H9 (cell line): ENCODE measurements around the gene SPN. TPM values are rescaled to one million over a fixed set of nuclear protein-coding genes. Genes with fewer than 3 reads are reported as not detected.
A peak's percentile ranks its signal among the peaks of the same experiment; 100 is the strongest.

Experiments used
- DNase-seq: peaks from one replicate; pipeline ENCODE4 v3.0.0-alpha.2; 2017
- H2AFZ ChIP-seq: one replicate; pipeline ENCODE4 v1.6.1; 2013; ENCODE audit warnings: mild to moderate bottlenecking, low read length, control low read depth, moderate library complexity
- H2AK5ac ChIP-seq: 2 replicates; pipeline ENCODE4 v1.6.1; 2013; ENCODE audit warnings: low read length, control low read depth, mixed read lengths; ENCODE audit not compliant: insufficient read length
- H2BK120ac ChIP-seq: one replicate; pipeline ENCODE4 v1.6.1; 2013; ENCODE audit warnings: low read depth, mild to moderate bottlenecking, low read length, control low read depth, inconsistent platforms; ENCODE audit not compliant: poor library complexity, severe bottlenecking
- H2BK12ac ChIP-seq: 2 replicates; pipeline ENCODE4 v1.6.1; 2013; ENCODE audit warnings: low read length, control low read depth, mixed read lengths, low read depth; ENCODE audit not compliant: insufficient read length
- H2BK15ac ChIP-seq: 2 replicates; pipeline ENCODE4 v1.6.1; 2013; ENCODE audit warnings: low read depth, low read length, control low read depth
- H2BK20ac ChIP-seq: one replicate; pipeline ENCODE4 v1.6.1; 2013; ENCODE audit warnings: low read depth, mild to moderate bottlenecking, low read length, control low read depth, inconsistent platforms; ENCODE audit not compliant: poor library complexity, severe bottlenecking
- H2BK5ac ChIP-seq: 2 replicates; pipeline ENCODE4 v1.6.1; 2013; ENCODE audit warnings: low read length, control low read depth, mixed read lengths; ENCODE audit not compliant: insufficient read length
- H3K14ac ChIP-seq: 2 replicates; pipeline ENCODE4 v1.6.1; 2013; ENCODE audit warnings: low read length, control low read depth; ENCODE audit not compliant: insufficient read depth
- H3K18ac ChIP-seq: 2 replicates; pipeline ENCODE4 v1.6.1; 2013; ENCODE audit warnings: low read depth, mild to moderate bottlenecking, mixed read lengths, low read length, control low read depth; ENCODE audit not compliant: insufficient read length
- H3K23ac ChIP-seq: 2 replicates; pipeline ENCODE4 v1.6.1; 2013; ENCODE audit warnings: low read length, control low read depth, mixed read lengths, low read depth; ENCODE audit not compliant: insufficient read length
- H3K23me2 ChIP-seq: 2 replicates; pipeline ENCODE4 v1.6.1; 2013; ENCODE audit warnings: low read depth, mild to moderate bottlenecking, mixed read lengths, low read length, control low read depth; ENCODE audit not compliant: insufficient read length, poor library complexity, severe bottlenecking
- H3K27ac ChIP-seq: 2 replicates; pipeline ENCODE4 v1.5.1; 2013; ENCODE audit warnings: low read length, control low read depth, mixed read lengths, low read depth; ENCODE audit not compliant: insufficient read length
- H3K27me3 ChIP-seq: 2 replicates; pipeline ENCODE4 v1.6.1; 2013; ENCODE audit warnings: low read length, control low read depth, inconsistent platforms; ENCODE audit not compliant: insufficient read depth
- H3K4ac ChIP-seq: 2 replicates; pipeline ENCODE4 v1.6.1; 2013; ENCODE audit warnings: low read depth, mild to moderate bottlenecking, control low read depth, inconsistent platforms, low read length, moderate library complexity
- H3K4me1 ChIP-seq: 2 replicates; pipeline ENCODE4 v1.6.1; 2013; ENCODE audit warnings: low read length, control low read depth, inconsistent platforms; ENCODE audit not compliant: insufficient read depth
- H3K4me2 ChIP-seq: 2 replicates; pipeline ENCODE4 v1.6.1; 2013; ENCODE audit warnings: low read length, control low read depth, mixed read lengths; ENCODE audit not compliant: insufficient read length, insufficient read depth
- H3K56ac ChIP-seq: 2 replicates; pipeline ENCODE4 v1.6.1; 2013; ENCODE audit warnings: low read depth, mild to moderate bottlenecking, mixed read lengths, low read length, control low read depth; ENCODE audit not compliant: insufficient read length
- H3K79me1 ChIP-seq: 2 replicates; pipeline ENCODE4 v1.6.1; 2013; ENCODE audit warnings: low read depth, mild to moderate bottlenecking, moderate library complexity, low read length, control low read depth, inconsistent platforms; ENCODE audit not compliant: insufficient read depth, poor library complexity, severe bottlenecking
- H3K79me2 ChIP-seq: 2 replicates; pipeline ENCODE4 v1.6.1; 2013; ENCODE audit warnings: low read length, control low read depth, inconsistent platforms; ENCODE audit not compliant: insufficient read depth
- H3K9ac ChIP-seq: 2 replicates; pipeline ENCODE4 v1.6.1; 2013; ENCODE audit warnings: low read length, control low read depth, mixed read lengths; ENCODE audit not compliant: insufficient read length; ENCODE audit errors: extremely low read depth
- H3K9me3 ChIP-seq: one replicate; pipeline ENCODE4 v1.6.1; 2013; ENCODE audit warnings: low read depth, low read length, inconsistent platforms; ENCODE audit not compliant: control insufficient read depth
- H3T11ph ChIP-seq: one replicate; pipeline ENCODE4 v1.6.1; 2013; ENCODE audit warnings: mild to moderate bottlenecking, low read length, control low read depth, inconsistent platforms
- H4K20me1 ChIP-seq: one replicate; pipeline ENCODE4 v1.6.1; 2013; ENCODE audit not compliant: control insufficient read depth, insufficient read length, insufficient read depth
- H4K5ac ChIP-seq: 2 replicates; pipeline ENCODE4 v1.6.1; 2013; ENCODE audit warnings: low read depth, mild to moderate bottlenecking, mixed read lengths, low read length, control low read depth; ENCODE audit not compliant: insufficient read length
- H4K8ac ChIP-seq: replicated peaks from 2 replicates; pipeline ENCODE4 v1.6.1; 2013; ENCODE audit warnings: low read length, control low read depth, mixed read lengths, low read depth; ENCODE audit not compliant: insufficient read length
- H4K91ac ChIP-seq: 2 replicates; pipeline ENCODE4 v1.6.1; 2013; ENCODE audit warnings: low read depth, mild to moderate bottlenecking, moderate library complexity, mixed read lengths, low read length, control low read depth; ENCODE audit not compliant: insufficient read length
- H3K27ac Mint-ChIP-seq, 3 experiments: 2 replicates in 2 of 3; 3 replicates in 1 of 3; pipeline ENCODE4 v1.8.0; 2020 to 2021; ENCODE audit warnings: mixed read lengths in 3 of 3, mild to moderate bottlenecking in 1 of 3, moderate library complexity in 1 of 3
- H3K27me3 Mint-ChIP-seq: 2 replicates; pipeline ENCODE4 v1.8.0; 2021; ENCODE audit warnings: low read depth, mild to moderate bottlenecking, moderate library complexity, mixed read lengths
- H3K36me3 Mint-ChIP-seq, 3 experiments: 2 replicates in 2 of 3; 3 replicates in 1 of 3; pipeline ENCODE4 v1.8.0; 2020 to 2021; ENCODE audit warnings: low read depth in 3 of 3, mixed read lengths in 3 of 3; ENCODE audit not compliant: insufficient read depth in 1 of 3
- H3K4me1 Mint-ChIP-seq, 2 experiments: 2 replicates each; pipeline ENCODE4 v1.8.0; 2020; ENCODE audit warnings: mixed read lengths in 2 of 2
- H3K4me3 Mint-ChIP-seq, 2 experiments: 2 replicates in 1 of 2; 3 replicates in 1 of 2; pipeline ENCODE4 v1.8.0; 2020 to 2021; ENCODE audit warnings: mild to moderate bottlenecking in 2 of 2, mixed read lengths in 2 of 2, moderate library complexity in 1 of 2
- H3K9me3 Mint-ChIP-seq, 2 experiments: 2 replicates in 1 of 2; 3 replicates in 1 of 2; pipeline ENCODE4 v1.8.0; 2020; ENCODE audit warnings: mild to moderate bottlenecking in 2 of 2, mixed read lengths in 2 of 2, moderate library complexity in 1 of 2
- WGBS: extraction: QIAGEN DNeasy Blood & Tissue Kit; methylation state at CpG from one replicate; pipeline ENCODE4 v1.1.7; 2013; ENCODE audit warnings: missing lambda C conversion rate, low lambda C conversion rate, mixed read lengths; ENCODE audit not compliant: insufficient read length; ENCODE audit errors: extremely low coverage; 5-methylcytosine and 5-hydroxymethylcytosine counted together
- total RNA-seq: library from RNA; stranded (reverse); gene quantifications from 2 replicates; pipeline ENCODE4 v1.2.1, GENCODE V29; 2021
- TF ChIP-seq, protein P1 (sequence below): fragments of 200-600 bp; sonication (generic); conservative IDR thresholded peaks from 3 replicates; pipeline ENCODE4 v1.8.0; 2021; ENCODE audit warnings: antibody characterized with exemption, mild to moderate bottlenecking

The SPN gene
- total RNA-seq, 1 experiment from 2014 or later: 0.77 TPM

DNA sequence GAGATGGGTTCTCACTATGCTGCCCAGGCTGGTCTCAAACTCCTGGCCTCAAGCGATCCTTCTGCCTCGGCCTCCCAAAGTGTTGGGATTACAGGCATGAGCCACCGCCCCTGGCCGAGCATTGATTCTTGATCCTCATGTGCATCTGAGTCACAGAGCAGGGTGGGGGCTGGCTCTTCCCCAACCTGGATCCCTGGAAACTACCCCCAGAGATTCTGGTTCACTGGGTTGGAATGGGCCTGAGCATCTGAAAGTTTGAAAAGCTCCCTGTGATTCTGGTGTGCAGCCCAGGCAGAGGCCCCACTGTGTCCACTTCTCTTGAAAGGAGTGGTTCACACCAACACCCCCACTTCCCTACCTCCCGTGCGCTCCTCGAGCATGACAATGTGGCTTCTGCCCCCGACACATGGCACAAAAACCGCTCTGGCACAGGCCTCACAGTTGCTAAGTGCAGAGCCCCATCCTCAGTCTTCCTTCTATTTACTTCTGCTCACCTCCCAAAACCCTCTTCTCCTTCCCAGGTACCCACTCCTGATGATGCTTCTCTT is 20.6 kb downstream of the SPN start:
- TF ChIP-seq, protein P1, sequence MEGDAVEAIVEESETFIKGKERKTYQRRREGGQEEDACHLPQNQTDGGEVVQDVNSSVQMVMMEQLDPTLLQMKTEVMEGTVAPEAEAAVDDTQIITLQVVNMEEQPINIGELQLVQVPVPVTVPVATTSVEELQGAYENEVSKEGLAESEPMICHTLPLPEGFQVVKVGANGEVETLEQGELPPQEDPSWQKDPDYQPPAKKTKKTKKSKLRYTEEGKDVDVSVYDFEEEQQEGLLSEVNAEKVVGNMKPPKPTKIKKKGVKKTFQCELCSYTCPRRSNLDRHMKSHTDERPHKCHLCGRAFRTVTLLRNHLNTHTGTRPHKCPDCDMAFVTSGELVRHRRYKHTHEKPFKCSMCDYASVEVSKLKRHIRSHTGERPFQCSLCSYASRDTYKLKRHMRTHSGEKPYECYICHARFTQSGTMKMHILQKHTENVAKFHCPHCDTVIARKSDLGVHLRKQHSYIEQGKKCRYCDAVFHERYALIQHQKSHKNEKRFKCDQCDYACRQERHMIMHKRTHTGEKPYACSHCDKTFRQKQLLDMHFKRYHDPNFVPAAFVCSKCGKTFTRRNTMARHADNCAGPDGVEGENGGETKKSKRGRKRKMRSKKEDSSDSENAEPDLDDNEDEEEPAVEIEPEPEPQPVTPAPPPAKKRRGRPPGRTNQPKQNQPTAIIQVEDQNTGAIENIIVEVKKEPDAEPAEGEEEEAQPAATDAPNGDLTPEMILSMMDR: no peak
- Histone ChIP-seq H3K9ac (no peak overlapping the region), H4K91ac (no peak overlapping the region), H3K4me2 (no peak overlapping the region), H2BK120ac (no peak overlapping the region), H3K9me3 (no peaks in the 10 kb centered on the region), H3K79me1 (peaks cover 8% of the 10 kb centered on the region), H2BK15ac (no peak overlapping the region), H4K5ac (no peak overlapping the region), H2BK20ac (no peak overlapping the region), H3K14ac (no peak overlapping the region), H2AFZ (no peak overlapping the region), H3K18ac (no peak overlapping the region), H3K27ac (no peak overlapping the region), H3K79me2 (peaks cover 8% of the 10 kb centered on the region; the same call in 1 of the 2 replicates), H3K4me1 (peaks cover 7% of the 10 kb centered on the region; the same call in 1 of the 2 replicates), H2AK5ac (no peak overlapping the region), H3K4ac (no peak overlapping the region), H3K27me3 (no peaks in the 10 kb centered on the region), H2BK5ac (no peak overlapping the region), H2BK12ac (no peak overlapping the region), H4K8ac (no peak overlapping the region), H4K20me1 (no peaks in the 10 kb centered on the region), H3K56ac (no peak overlapping the region), H3T11ph (no peak overlapping the region), H3K23me2 (peaks cover 6% of the 10 kb centered on the region), H3K23ac (no peak overlapping the region)
- H3K27me3 Mint-ChIP-seq: no peaks in the 10 kb centered on the region; the same call in 1 of the 2 replicates
- peaks cover 21 to 55% (median 52%) of the 10 kb centered on the region in 3 experiments for H3K36me3 Mint-ChIP-seq
- WGBS: no CpG with 5 or more reads among the region's 9 CpGs
- H3K4me1 Mint-ChIP-seq: peaks cover 30 to 34% of the 10 kb centered on the region in 2 experiments
- peak overlapping the region in 2 of 3 experiments; percentile 29 to 53; a peak in 4 of 7 replicates for H3K27ac Mint-ChIP-seq
- no peaks in the 10 kb centered on the region for H3K9me3 Mint-ChIP-seq
- no peak for DNase-seq
- no peak overlapping the region for H3K4me3 Mint-ChIP-seq
